ENCODE measurements around the gene CNTNAP5. TPM values are rescaled to one million over a fixed set of nuclear protein-coding genes. Genes with fewer than 3 reads are reported as not detected.

The CNTNAP5 gene
- total and polyA plus RNA-seq, 2 donors (not counting 3 experiments of a cell fraction or from before 2014, with no cell fraction given) = not detected

DNA sequence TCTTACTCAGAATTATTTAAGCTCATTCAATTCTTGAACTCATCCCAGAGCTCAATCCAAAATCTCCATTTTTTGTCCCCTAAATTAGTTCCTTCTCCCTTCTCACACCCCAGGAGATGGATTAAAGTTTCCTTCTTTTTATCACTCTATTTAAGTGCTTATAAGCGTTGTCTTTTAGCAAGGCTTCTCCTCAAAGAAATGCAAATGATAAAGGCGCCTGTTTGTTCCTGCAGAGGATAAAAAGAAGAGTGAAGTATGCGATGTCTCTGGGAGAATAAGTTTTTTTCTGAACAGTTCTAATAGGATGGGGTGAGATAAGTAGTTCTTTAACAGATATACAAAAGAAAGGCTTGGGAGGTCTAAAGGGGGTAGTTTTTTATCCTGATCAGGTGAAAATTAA lies 303.3 kb downstream of the CNTNAP5 start:
- Histone ChIP-seq H3K4me3 (replicated peaks in 1 of 3; ENCODE audit: insufficient read depth in 1 of 3, low read depth in 1 of 3, low read length in 3 of 3) (no peak overlapping the region), H3K4me1 (ENCODE audit: control insufficient read depth, extremely low read depth, insufficient read depth, low read length) (no peaks in the 10 kb centered on the region), H3K9ac (replicated peaks; ENCODE audit: extremely low read depth, insufficient read depth, low read length) (no peak overlapping the region), H3K9me1 (replicated peaks; ENCODE audit: control insufficient read depth, extremely low read depth, insufficient read depth, low read length) (no peaks in the 10 kb centered on the region), H3K36me3 (ENCODE audit: control insufficient read depth in 2 of 2, extremely low read depth in 1 of 2, insufficient read depth in 2 of 2, low read length in 2 of 2) (no peaks in the 10 kb centered on the region), H3K4me2 (ENCODE audit: insufficient read depth, low read length) (no peak overlapping the region), H2AFZ (ENCODE audit: low read depth, low read length) (no peak overlapping the region), H3K27ac (ENCODE audit: insufficient read depth, low read depth, low read length) (no peak overlapping the region), H3K27me3 (ENCODE audit: control insufficient read depth in 2 of 2, insufficient read depth in 2 of 2, low read length in 2 of 2) (no peaks in the 10 kb centered on the region), H3K9me3 (replicated peaks; ENCODE audit: control insufficient read depth, insufficient read depth, low read length) (peaks cover 7% of the 10 kb centered on the region), H3K79me2 (ENCODE audit: control insufficient read depth, insufficient read depth, low read length) (no peaks in the 10 kb centered on the region), H4K20me1 (replicated peaks; ENCODE audit: control insufficient read depth, extremely low read depth, insufficient read depth, low read length) (no peaks in the 10 kb centered on the region)
- no peak for DNase-seq (ENCODE audit: low read depth, low spot score)
- TF ChIP-seq EZH2 (IDR thresholded peaks at IDR 0.05; ENCODE audit: borderline replicate concordance, low read depth, low read length, severe bottlenecking) (no peak), GATA2 (IDR thresholded peaks at IDR 0.05; ENCODE audit: insufficient read depth, insufficient read length, low read depth, low read length) (no peak), FOS (IDR thresholded peaks at IDR 0.05; ENCODE audit: borderline replicate concordance, insufficient read depth, low read length) (no peak), JUN (IDR thresholded peaks at IDR 0.05; ENCODE audit: borderline replicate concordance, insufficient read depth, insufficient read length, low read depth) (no peak), MYC (IDR thresholded peaks at IDR 0.05; ENCODE audit: low read depth, low read length) (no peak), POLR2A (IDR thresholded peaks at IDR 0.05; ENCODE audit: low read depth, low read length) (no peak), POLR2AphosphoS5 (IDR thresholded peaks at IDR 0.05; ENCODE audit: insufficient read depth, low read depth, low read length) (no peak)
- TF ChIP-seq, protein P1, sequence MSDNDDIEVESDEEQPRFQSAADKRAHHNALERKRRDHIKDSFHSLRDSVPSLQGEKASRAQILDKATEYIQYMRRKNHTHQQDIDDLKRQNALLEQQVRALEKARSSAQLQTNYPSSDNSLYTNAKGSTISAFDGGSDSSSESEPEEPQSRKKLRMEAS (IDR thresholded peaks at IDR 0.05; ENCODE audit: insufficient read depth, insufficient read length) = no peak
- TF ChIP-seq, protein P2, sequence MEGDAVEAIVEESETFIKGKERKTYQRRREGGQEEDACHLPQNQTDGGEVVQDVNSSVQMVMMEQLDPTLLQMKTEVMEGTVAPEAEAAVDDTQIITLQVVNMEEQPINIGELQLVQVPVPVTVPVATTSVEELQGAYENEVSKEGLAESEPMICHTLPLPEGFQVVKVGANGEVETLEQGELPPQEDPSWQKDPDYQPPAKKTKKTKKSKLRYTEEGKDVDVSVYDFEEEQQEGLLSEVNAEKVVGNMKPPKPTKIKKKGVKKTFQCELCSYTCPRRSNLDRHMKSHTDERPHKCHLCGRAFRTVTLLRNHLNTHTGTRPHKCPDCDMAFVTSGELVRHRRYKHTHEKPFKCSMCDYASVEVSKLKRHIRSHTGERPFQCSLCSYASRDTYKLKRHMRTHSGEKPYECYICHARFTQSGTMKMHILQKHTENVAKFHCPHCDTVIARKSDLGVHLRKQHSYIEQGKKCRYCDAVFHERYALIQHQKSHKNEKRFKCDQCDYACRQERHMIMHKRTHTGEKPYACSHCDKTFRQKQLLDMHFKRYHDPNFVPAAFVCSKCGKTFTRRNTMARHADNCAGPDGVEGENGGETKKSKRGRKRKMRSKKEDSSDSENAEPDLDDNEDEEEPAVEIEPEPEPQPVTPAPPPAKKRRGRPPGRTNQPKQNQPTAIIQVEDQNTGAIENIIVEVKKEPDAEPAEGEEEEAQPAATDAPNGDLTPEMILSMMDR (IDR thresholded peaks at IDR 0.05; ENCODE audit: extremely low read depth in 1 of 2, insufficient read depth in 1 of 2, low read depth in 1 of 2, low read length in 2 of 2) = no peak
- BruUV-seq (replicated peaks) = no TSS peak
- POLR2A ChIA-PET = no interaction called here
- dilution Hi-C loops (cut with MboI; ENCODE audit: extremely low pct_ligation_motif_present, low sequenced_read_pairs) (no loop called here), intact Hi-C loops (cut with micrococcal nuclease) (no loop called here)
- CTCF ChIA-PET = no interaction called here
- FAIRE-seq = no peak

Data from endothelial cell of umbilical vein (primary cell).